Natural killer cell (primary cell): Measurements from ENCODE around the gene PYDC1. TPM values are rescaled to one million over a fixed set of nuclear protein-coding genes. Genes with fewer than 3 reads are reported as not detected.
"Not testable (repeated sequence)": the region's sequence is repeated elsewhere in the genome, so short reads cannot be mapped to it uniquely, and the experiment has no call there.

Experiments
- ATAC-seq, 3 donors: fragments of 150-1000 bp in 2 of 3; fragments of 200-7000 bp in 1 of 3; cut with Tn5 transposase; 1 replicate in 1 of 3; 2 replicates in 2 of 3; pipeline ENCODE4 v1.10.0; 2021; ENCODE audit warnings: mild to moderate bottlenecking in 2 of 3, moderate library complexity in 2 of 3
- DNase-seq, 2 donors: peaks; one replicate each; pipeline versions ENCODE4 v3.0.0 to v3.0.0-alpha.2; 2013 to 2021; ENCODE audit warnings: mixed read lengths in 1 of 2
- H3K27ac ChIP-seq: one replicate; pipeline ENCODE4 v1.5.1; 2013; ENCODE audit warnings: mild to moderate bottlenecking, low read length
- H3K27me3 ChIP-seq: one replicate; pipeline ENCODE4 v1.6.1; 2013; ENCODE audit warnings: low read length; ENCODE audit not compliant: control insufficient read depth, insufficient read depth
- H3K36me3 ChIP-seq: one replicate; pipeline ENCODE4 v1.6.1; 2013; ENCODE audit warnings: low read length; ENCODE audit not compliant: control insufficient read depth, insufficient read depth
- H3K4me1 ChIP-seq: one replicate; pipeline ENCODE4 v1.6.1; 2013; ENCODE audit warnings: low read length; ENCODE audit not compliant: control insufficient read depth, insufficient read depth
- H3K4me3 ChIP-seq: one replicate; pipeline ENCODE4 v1.5.1; 2013; ENCODE audit warnings: low read length
- H3K9me3 ChIP-seq: one replicate; pipeline ENCODE4 v1.6.1; 2013; ENCODE audit warnings: low read length; ENCODE audit not compliant: control insufficient read depth, insufficient read depth
- H3K27ac Mint-ChIP-seq, 2 donors: one replicate each; pipeline ENCODE4 v1.8.0; 2022; ENCODE audit warnings: mild to moderate bottlenecking in 2 of 2, mixed read lengths in 2 of 2, moderate library complexity in 1 of 2
- H3K27me3 Mint-ChIP-seq, 2 donors: one replicate each; pipeline ENCODE4 v1.8.0; 2022; ENCODE audit warnings: low read depth in 2 of 2, mixed read lengths in 2 of 2
- H3K36me3 Mint-ChIP-seq: one replicate; pipeline ENCODE4 v1.8.0; 2022; ENCODE audit warnings: mixed read lengths
- H3K4me1 Mint-ChIP-seq, 2 donors: one replicate each; pipeline ENCODE4 v1.8.0; 2022; ENCODE audit warnings: mixed read lengths in 2 of 2
- H3K4me3 Mint-ChIP-seq: one replicate; pipeline ENCODE4 v1.8.0; 2022; ENCODE audit warnings: mild to moderate bottlenecking, moderate library complexity, mixed read lengths
- H3K9me3 Mint-ChIP-seq, 2 donors: one replicate each; pipeline ENCODE4 v1.8.0; 2022; ENCODE audit warnings: mixed read lengths in 2 of 2
- CTCF ChIP-seq: fragments of 200-600 bp; IDR thresholded peaks from one replicate; pipeline ENCODE4 v1.8.0; 2022; ENCODE audit warnings: antibody characterized with exemption
- WGBS: methylation state at CpG from one replicate; pipeline ENCODE4 v1.1.7; 2013; ENCODE audit warnings: missing lambda C conversion rate; ENCODE audit not compliant: insufficient coverage; 5-methylcytosine and 5-hydroxymethylcytosine counted together
- intact Hi-C: fragments of 100-400 bp; cut with micrococcal nuclease; formaldehyde crosslinking; loops from one replicate; pipeline ENCODE4 v1.14.2; 2022
- total RNA-seq, 4 donors: library from RNA; stranded (reverse); fragments of 120-200 nt in 1 of 4; gene quantifications; one replicate each; pipeline versions ENCODE4 v1.2.3 to v1.2.4, GENCODE V29; 2013 to 2022

The PYDC1 gene
- total RNA-seq, 3 donors from 2014 or later (not counting 1 experiment from before 2014, with no cell fraction given) = not detected

- H3K4me3 Mint-ChIP-seq = no peak overlapping the region
Observed at GRCh38 chr16:31246296-31246695, 29.4 kb upstream of the PYDC1 start.

GRCh38 chr16:31245598-31245997 is 28.7 kb upstream of the PYDC1 start:
- H3K4me3 ChIP-seq, H3K27me3 Mint-ChIP-seq, H3K27ac Mint-ChIP-seq, H3K27me3 ChIP-seq, H3K4me1 ChIP-seq, intact Hi-C loops, H3K36me3 ChIP-seq, H3K9me3 ChIP-seq, H3K36me3 Mint-ChIP-seq, H3K27ac ChIP-seq, H3K4me1 Mint-ChIP-seq, H3K4me3 Mint-ChIP-seq, H3K9me3 Mint-ChIP-seq, DNase-seq, ATAC-seq: not testable (repeated sequence)
- WGBS = 99% methylated on average over 7 of the region's 8 CpGs

More at GRCh38 chr16:31246296-31246695, 29.4 kb upstream of the PYDC1 start:
- intact Hi-C loops = no loop called here
- WGBS = 98% methylated on average over 3 of the region's 3 CpGs
- no peaks in the 10 kb centered on the region for H3K4me1 ChIP-seq
- no peaks in the 10 kb centered on the region for H3K27me3 Mint-ChIP-seq
- no peaks in the 10 kb centered on the region for H3K36me3 ChIP-seq
- H3K9me3 ChIP-seq = no peaks in the 10 kb centered on the region
- H3K27me3 ChIP-seq = no peaks in the 10 kb centered on the region
- H3K4me1 Mint-ChIP-seq = no peaks in the 10 kb centered on the region
- DNase-seq = no peak
- TF ChIP-seq CTCF = no peak
- no peaks in the 10 kb centered on the region for H3K9me3 Mint-ChIP-seq
- no peak overlapping the region for H3K27ac ChIP-seq
- H3K4me3 ChIP-seq = no peak overlapping the region
- no peak overlapping the region for H3K27ac Mint-ChIP-seq
- ATAC-seq = no peak
- no peaks in the 10 kb centered on the region for H3K36me3 Mint-ChIP-seq

- 35% methylated on average over 7 of the region's 9 CpGs for WGBS
- Histone ChIP-seq H3K4me1 (no peaks in the 10 kb centered on the region), H3K27me3 (no peaks in the 10 kb centered on the region), H3K36me3 (no peaks in the 10 kb centered on the region), H3K27ac (no peak overlapping the region), H3K9me3 (no peaks in the 10 kb centered on the region), H3K4me3 (no peak overlapping the region)
- intact Hi-C loops = no loop called here
- Mint-ChIP-seq H3K36me3 (no peaks in the 10 kb centered on the region), H3K4me1 (no peaks in the 10 kb centered on the region), H3K27me3 (no peaks in the 10 kb centered on the region), H3K4me3 (no peak overlapping the region), H3K27ac (no peak overlapping the region), H3K9me3 (no peaks in the 10 kb centered on the region)
- ATAC-seq (peak in 1 of 3 donors; percentile 55), DNase-seq (no peak)
- TF ChIP-seq CTCF = no peak
Observed at GRCh38 chr16:31243734-31244670, 27.1 kb upstream of the PYDC1 start.

- Mint-ChIP-seq H3K4me1 (no peaks in the 10 kb centered on the region), H3K36me3 (no peaks in the 10 kb centered on the region), H3K4me3 (no peak overlapping the region), H3K27me3 (no peaks in the 10 kb centered on the region), H3K9me3 (no peaks in the 10 kb centered on the region), H3K27ac (no peak overlapping the region)
- DNase-seq (no peak), ATAC-seq (no peak)
- 86% methylated on average over 6 of the region's 6 CpGs for WGBS
- intact Hi-C loops = no loop called here
- H3K36me3 ChIP-seq = no peaks in the 10 kb centered on the region
- H3K4me1 ChIP-seq = no peaks in the 10 kb centered on the region
- no peak for TF ChIP-seq CTCF
- no peaks in the 10 kb centered on the region for H3K27me3 ChIP-seq
- H3K4me3 ChIP-seq = no peak overlapping the region
- H3K27ac ChIP-seq = no peak overlapping the region
- no peaks in the 10 kb centered on the region for H3K9me3 ChIP-seq
Observed at GRCh38 chr16:31242206-31242605, 25.3 kb upstream of the PYDC1 start.
